HG02623 (cell line): ENCODE measurements around the gene RNF217.

Experiments used
- ATAC-seq: cut with Tn5 transposase; IDR thresholded peaks from one replicate; pipeline ENCODE4 v1.9.1; 2021; ENCODE audit warnings: moderate library complexity; ENCODE audit not compliant: unreplicated experiment

The RNF217 gene

DNA sequence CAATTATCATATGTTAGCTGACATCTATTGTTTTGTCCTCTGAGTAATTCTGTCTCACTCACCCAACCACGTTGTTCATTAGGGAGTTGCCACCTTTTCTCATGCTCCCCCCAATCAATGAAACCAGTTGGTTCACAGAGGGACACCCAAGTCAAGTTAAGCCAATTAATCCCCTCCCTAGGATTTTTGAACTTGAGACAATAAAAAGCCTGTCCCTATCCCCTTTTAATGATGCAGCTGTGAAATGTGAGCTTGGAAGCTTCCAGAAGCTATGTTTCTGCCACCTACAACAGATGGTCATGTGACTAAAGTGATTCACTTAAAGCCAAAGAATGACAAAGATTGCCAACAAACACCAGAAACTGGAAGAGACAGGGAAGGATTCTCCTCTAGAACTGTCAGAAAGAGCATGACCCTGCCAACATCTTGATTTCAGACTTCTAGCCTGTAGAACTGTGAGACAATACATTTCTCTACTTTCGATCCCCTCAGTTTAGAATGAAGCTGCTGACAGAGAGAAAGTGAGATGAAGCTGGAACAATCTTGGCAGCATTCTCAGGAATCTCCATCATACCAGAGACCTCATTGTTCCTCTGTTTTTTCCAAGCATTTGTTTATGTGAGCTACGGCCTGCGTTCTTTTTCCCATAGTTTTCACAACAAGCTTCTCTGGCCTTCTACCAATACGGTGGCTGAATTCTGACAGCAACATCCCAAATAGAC lies 133.5 kb downstream of the RNF217 start:
- no peak for ATAC-seq

DNA sequence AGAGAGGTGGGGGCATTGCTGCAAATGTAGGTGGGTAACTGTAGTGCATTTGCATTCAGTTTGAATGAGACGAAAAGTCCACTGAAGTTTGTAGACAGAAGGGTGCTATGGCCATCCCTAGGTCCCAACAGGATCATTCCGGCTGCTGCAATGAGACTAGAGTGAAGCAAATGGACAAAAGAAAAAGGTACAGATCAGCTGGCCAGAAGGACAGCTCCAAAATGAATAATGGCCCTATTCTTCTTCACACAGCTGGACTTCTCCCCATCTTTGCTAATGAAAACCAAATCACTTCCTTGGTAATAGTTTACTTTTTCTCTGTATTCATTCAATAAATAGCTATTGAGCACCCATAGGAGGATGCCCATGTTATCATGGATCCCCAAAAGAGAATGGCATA lies 134.9 kb downstream of the RNF217 start:
- ATAC-seq = no peak

GRCh38 chr6:125098253-125098652 lies 136.0 kb downstream of the RNF217 start:
- ATAC-seq = no peak

DNA sequence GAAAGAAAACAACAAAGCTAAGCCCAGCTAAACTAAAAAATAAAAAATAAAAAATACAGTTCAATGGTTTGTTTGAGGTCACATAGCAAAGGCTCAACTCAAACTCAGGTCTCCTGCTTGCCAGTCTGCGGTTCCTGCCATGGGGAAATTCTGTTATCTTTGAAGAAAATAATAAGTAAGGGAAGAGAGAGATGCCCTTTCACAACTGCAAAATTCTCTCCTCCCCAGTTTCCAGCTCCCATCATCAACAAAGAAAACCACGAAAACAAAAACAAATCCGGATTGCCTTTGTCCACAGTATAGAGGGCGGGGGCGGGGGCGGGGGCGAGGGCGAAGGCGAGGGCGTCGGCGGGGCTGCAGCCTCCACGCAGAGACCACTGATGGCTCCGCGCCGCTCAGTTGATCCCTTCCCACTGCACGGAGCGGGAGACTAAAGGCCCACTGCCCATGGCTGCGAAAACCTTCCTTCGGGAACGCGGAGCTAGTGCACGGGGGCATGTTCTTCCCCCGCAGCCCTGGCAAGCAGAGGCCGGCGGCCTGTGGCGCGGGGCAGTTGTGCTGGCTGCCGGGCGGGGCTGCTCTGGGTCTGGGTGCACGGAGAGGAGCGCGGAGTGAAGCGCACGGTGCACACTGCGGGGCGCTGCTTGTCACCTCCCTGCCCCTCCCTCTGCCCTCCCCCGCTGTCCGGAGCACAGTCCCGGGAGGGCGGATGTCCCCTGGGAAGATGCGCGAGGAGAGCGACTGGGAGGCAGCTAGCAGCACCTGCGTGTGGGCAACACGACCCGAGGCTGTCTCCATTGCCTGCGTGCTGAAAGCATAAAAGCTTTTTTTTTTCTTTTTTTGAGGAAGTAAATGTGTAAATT lies 137.2 kb downstream of the RNF217 start:
- peak; percentile 54 for ATAC-seq

DNA sequence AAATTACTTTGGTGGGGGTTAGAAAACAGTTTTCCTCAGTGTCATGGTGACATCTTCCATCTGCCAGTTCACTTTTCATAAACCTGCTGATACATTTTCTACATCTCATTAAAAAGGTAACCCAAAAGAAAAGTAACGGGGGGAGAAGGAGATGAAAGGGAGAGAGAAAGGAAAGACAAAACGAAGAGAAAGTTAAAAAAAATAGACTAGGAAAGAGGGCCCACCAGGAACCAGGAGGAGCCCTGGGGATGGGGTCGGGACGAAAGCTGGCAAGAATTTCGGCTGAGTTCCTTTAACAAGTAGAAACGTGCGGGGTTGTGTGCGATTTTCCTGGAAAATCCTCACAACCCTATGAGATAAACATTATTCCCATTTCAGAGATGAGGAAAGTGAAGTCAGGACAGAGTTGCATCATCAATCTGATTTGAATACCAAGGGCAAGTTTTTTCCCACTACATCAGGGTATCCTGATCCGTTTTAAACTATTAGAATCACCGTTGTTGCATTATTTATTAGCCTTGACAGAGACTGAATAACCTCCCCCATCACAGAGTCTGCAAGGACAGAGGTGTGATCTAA lies 137.9 kb downstream of the RNF217 start:
- no peak for ATAC-seq

DNA sequence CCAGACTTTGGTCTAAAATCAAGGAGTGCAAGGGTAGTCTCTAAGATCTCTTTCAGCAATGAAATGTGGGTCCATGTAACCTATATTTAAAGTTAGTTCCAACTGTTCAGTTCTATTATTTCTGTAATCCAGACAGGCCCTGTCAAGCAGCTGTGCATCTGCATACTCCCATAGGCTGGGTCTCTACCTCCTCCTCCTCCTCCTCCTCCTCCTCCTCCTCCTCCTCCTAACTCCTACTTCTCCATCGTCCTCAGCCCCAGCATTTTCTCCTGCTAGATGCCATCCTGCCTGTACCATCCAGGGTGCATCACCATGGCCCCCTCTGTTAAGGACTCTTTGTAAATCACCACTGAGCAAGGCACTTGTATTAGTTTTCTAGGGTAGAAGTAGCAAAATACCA lies 138.9 kb downstream of the RNF217 start:
- ATAC-seq = no peak

DNA sequence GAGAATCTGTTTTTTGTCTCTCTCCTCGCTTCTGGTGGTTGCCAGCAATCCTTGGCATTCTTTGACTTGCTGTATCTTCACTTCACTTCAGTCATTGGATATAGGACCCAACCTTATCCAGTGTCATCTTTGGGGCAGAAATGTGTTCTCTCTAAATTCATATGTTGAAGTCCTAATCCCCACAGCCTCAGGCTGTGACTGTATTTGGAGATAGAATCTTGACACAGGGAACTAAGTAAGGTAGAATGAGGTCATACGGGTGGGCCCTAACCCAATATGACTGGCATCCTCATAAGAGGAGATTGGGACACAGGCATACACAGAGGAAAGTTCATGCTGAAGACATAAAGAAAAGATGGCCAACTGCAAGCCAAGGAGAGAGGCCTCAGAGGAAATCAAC lies 139.4 kb downstream of the RNF217 start:
- no peak for ATAC-seq

DNA sequence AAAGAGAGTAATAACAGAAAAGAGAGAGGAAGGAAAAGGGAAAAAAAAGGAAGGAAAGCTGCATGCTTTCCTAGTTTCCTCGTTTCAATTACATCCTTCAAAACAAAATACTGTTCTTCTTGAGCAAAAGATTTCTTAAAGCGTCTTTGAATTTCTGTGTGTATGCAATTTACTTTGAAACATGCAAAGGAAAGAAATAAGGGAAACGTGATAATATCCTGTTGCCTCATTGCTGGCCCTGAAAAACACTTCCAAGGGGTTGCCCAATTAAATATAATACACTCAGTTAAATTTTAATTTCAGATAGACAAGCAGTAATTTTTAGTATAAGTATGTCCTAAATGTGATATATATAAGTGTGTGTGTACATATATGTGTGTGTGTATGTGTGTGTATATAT lies 140.2 kb downstream of the RNF217 start:
- no peak for ATAC-seq

GRCh38 chr6:125102891-125103290 lies 140.7 kb downstream of the RNF217 start:
- no peak for ATAC-seq

DNA sequence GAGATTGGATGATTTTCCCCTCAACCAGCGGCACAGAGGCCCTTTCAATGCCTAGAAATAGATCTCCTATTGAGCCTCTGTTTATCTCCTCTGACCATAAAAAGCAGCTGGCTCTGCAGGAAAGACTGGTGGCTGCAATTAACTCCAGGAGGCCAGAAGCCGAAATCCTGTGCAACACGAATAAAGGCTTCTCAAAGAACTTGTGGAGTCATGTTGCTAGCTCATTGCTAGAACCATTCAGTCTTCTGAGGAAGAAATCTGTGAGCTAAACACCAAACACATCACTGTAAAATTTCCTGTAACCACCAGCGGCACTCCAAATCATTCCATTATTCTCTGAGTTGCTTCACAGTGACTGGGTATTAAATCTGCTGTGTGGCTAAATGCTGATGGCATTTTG lies 142.2 kb downstream of the RNF217 start:
- ATAC-seq = no peak

DNA sequence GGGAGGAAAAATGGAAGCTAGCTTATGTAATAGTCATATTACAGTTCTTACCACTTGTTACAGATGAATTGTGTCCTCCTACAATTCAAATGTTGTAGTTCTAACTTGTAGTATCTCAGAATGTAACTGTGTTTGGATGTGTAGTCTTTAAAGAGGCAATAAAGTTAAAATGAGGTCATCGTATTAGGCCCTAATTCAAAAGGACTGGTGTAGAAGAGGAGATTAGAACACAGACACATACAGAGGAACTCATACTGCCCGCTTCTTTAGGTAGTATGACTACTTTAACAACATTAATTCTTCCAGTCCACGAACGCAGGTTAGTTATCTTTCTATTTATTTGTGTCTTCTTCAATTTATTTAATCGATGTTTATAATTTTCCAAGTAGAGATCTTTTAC lies 144.8 kb downstream of the RNF217 start:
- no peak for ATAC-seq

GRCh38 chr6:125107896-125108295 lies 145.7 kb downstream of the RNF217 start:
- no peak for ATAC-seq

DNA sequence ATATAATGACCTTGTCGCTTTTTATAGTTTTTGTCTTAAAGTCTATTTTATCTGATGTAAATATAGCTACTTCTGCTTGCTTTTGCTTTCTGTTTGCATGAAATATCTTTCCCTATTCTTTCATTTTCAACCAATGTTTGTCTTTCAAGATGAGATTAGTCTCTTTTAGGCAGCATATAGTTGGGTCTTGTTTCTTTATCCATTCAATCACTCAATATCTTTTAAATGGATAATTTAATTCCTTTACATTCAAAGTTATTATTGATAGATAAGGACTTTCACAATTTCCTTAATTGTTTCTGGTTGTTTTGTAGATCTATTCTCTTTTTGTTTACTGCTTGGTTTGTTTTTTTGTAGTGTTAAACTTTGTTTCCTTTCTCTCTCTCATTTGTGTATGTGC lies 147.8 kb downstream of the RNF217 start:
- no peak for ATAC-seq

GRCh38 chr6:125111219-125111983 lies 149.2 kb downstream of the RNF217 start:
- ATAC-seq = no peak

GRCh38 chr6:125112934-125113333 lies 150.7 kb downstream of the RNF217 start:
- ATAC-seq = no peak

GRCh38 chr6:125114248-125114858 lies 152.1 kb downstream of the RNF217 start:
- peak; percentile 47 for ATAC-seq

GRCh38 chr6:125116170-125116569 lies 153.9 kb downstream of the RNF217 start:
- ATAC-seq = no peak

GRCh38 chr6:125116710-125117109 lies 154.5 kb downstream of the RNF217 start:
- no peak for ATAC-seq

DNA sequence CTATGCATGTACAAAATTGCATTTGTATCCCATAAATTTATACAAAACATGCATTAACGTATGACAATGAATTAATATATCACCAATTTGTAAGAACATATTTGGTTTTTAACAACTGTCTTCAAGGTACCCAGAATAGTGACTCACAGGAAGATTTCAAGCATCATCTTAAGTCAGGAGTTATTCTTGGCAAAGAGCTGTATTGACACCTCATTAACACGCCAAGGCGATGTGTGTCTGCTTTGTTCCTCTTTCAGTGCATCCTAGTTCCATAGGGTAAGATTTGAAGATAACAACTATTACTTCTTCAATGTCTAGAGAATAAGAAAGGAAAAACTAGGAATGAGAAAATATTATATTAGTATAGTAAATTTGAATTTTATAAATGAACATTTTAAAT lies 155.6 kb downstream of the RNF217 start:
- ATAC-seq = no peak

- ATAC-seq = no peak
These were observed 157.9 kb downstream of the RNF217 start for GRCh38 chr6:125120054-125120590.

- no peak for ATAC-seq
These were observed 159.7 kb downstream of the RNF217 start for GRCh38 chr6:125121894-125122293.
